Endothelial cell of umbilical vein (primary cell): ENCODE measurements around the gene MYZAP. TPM values are rescaled to one million over a fixed set of nuclear protein-coding genes. Genes with fewer than 3 reads are reported as not detected.
A peak's percentile ranks its signal among the peaks of the same experiment; 100 is the strongest.

Experiments
- BruUV-seq: library from RNA; stranded (reverse); fragments of 400-500 nt; replicated peaks from 2 replicates; lab custom pipeline; 2021; lab: Mats Ljungman, UMichigan
- CTCF ChIA-PET: fragments of 300-600, 350-600 bp; sonication (Branson Sonifier 250); formaldehyde crosslinking; loops from one replicate; lab custom pipeline; 2021; ENCODE audit warnings: antibody characterized with exemption, inconsistent platforms; lab: Charles Lee
- POLR2A ChIA-PET: fragments of 300-600, 350-600 bp; sonication (Branson Sonifier 250); formaldehyde crosslinking; loops from one replicate; lab custom pipeline; 2021; ENCODE audit warnings: antibody characterized with exemption, inconsistent platforms; lab: Charles Lee
- DNase-seq: peaks from one replicate; pipeline ENCODE4 v3.0.0-alpha.2; 2011; ENCODE audit warnings: low read depth, low spot score
- FAIRE-seq: peaks from 2 replicates; lab custom pipeline; 2011; peaks lifted over from hg19 to GRCh38; lab: Jason Lieb, UNC
- H2AFZ ChIP-seq: 2 replicates; pipeline ENCODE4 v1.6.0; 2012; ENCODE audit warnings: low read depth, low read length, control low read depth, inconsistent platforms
- H3K27ac ChIP-seq: 2 replicates; pipeline ENCODE4 v1.5.1; 2011; ENCODE audit warnings: low read depth, mild to moderate bottlenecking, control low read depth, low read length, moderate library complexity; ENCODE audit not compliant: insufficient read depth
- H3K27me3 ChIP-seq, 2 experiments: 2 replicates each; pipeline versions ENCODE4 v1.6.0 to v1.6.1; 2011; ENCODE audit warnings: low read length in 2 of 2, mixed read lengths in 1 of 2; ENCODE audit not compliant: control insufficient read depth in 2 of 2, insufficient read depth in 2 of 2
- H3K36me3 ChIP-seq, 2 experiments: 2 replicates in 1 of 2; 3 replicates in 1 of 2; pipeline ENCODE4 v1.5.1; 2011; ENCODE audit warnings: low read length in 2 of 2, mild to moderate bottlenecking in 1 of 2, moderate library complexity in 1 of 2; ENCODE audit not compliant: control insufficient read depth in 2 of 2, insufficient read depth in 2 of 2; ENCODE audit errors: extremely low read depth in 1 of 2
- H3K4me1 ChIP-seq: 3 replicates; pipeline ENCODE4 v1.5.1; 2011; ENCODE audit warnings: mild to moderate bottlenecking, low read length; ENCODE audit not compliant: control insufficient read depth, insufficient read depth; ENCODE audit errors: extremely low read depth
- H3K4me2 ChIP-seq: 2 replicates; pipeline ENCODE4 v1.6.1; 2011; ENCODE audit warnings: low read length, control low read depth, mixed read lengths; ENCODE audit not compliant: insufficient read depth
- H3K4me3 ChIP-seq, 3 experiments: fragments of 200-600 bp in 1 of 3; sonication (generic), shearing (Covaris generic) in 1 of 3; replicated peaks in 1 of 3; 2 replicates each; pipeline ENCODE4 v1.5.1; 2011 to 2016; ENCODE audit warnings: control low read depth in 3 of 3, low read length in 3 of 3, mild to moderate bottlenecking in 2 of 3, inconsistent platforms in 1 of 3, low read depth in 1 of 3, moderate library complexity in 1 of 3; ENCODE audit not compliant: insufficient read depth in 1 of 3
- H3K79me2 ChIP-seq: 2 replicates; pipeline ENCODE4 v1.6.0; 2012; ENCODE audit warnings: low read length, inconsistent platforms; ENCODE audit not compliant: control insufficient read depth, insufficient read depth
- H3K9ac ChIP-seq: replicated peaks from 2 replicates; pipeline ENCODE3; 2011; ENCODE audit warnings: low read length, control low read depth; ENCODE audit not compliant: insufficient read depth; ENCODE audit errors: extremely low read depth
- H3K9me1 ChIP-seq: replicated peaks from 3 replicates; pipeline ENCODE4 v1.6.0; 2011; ENCODE audit warnings: mild to moderate bottlenecking, low read length; ENCODE audit not compliant: control insufficient read depth, insufficient read depth; ENCODE audit errors: extremely low read depth
- H3K9me3 ChIP-seq: replicated peaks from 2 replicates; pipeline ENCODE4 v1.5.1; 2012; ENCODE audit warnings: low read length, inconsistent platforms; ENCODE audit not compliant: control insufficient read depth, insufficient read depth
- H4K20me1 ChIP-seq: replicated peaks from 2 replicates; pipeline ENCODE3; 2011; ENCODE audit warnings: mild to moderate bottlenecking, low read length; ENCODE audit not compliant: control insufficient read depth, insufficient read depth; ENCODE audit errors: extremely low read depth
- CTCF ChIP-seq, 2 donors: IDR thresholded peaks; 1 replicate in 1 of 2; 2 replicates in 1 of 2; pipeline ENCODE4 v1.5.1; 2011; ENCODE audit warnings: low read length in 2 of 2, mild to moderate bottlenecking in 2 of 2, moderate library complexity in 2 of 2, control low read depth in 1 of 2, inconsistent platforms in 1 of 2, low read depth in 1 of 2; ENCODE audit not compliant: insufficient read depth in 1 of 2; ENCODE audit errors: extremely low read depth in 1 of 2
- EZH2 ChIP-seq: IDR thresholded peaks from 2 replicates; pipeline ENCODE4 v1.6.1; 2012; ENCODE audit warnings: borderline replicate concordance, low read depth, mild to moderate bottlenecking, moderate library complexity, low read length, inconsistent platforms; ENCODE audit not compliant: severe bottlenecking
- FOS ChIP-seq: IDR thresholded peaks from 2 replicates; pipeline ENCODE4 v1.6.1; 2011; ENCODE audit warnings: mild to moderate bottlenecking, low read length, moderate library complexity, borderline replicate concordance; ENCODE audit not compliant: insufficient read depth
- GATA2 ChIP-seq: IDR thresholded peaks from 2 replicates; pipeline ENCODE4 v1.7.0; 2011; ENCODE audit warnings: low read depth, mild to moderate bottlenecking, moderate library complexity, mixed read lengths, low read length; ENCODE audit not compliant: insufficient read length, insufficient read depth
- JUN ChIP-seq: IDR thresholded peaks from 2 replicates; pipeline ENCODE4 v1.6.1; 2011; ENCODE audit warnings: borderline replicate concordance, low read depth; ENCODE audit not compliant: insufficient read length, insufficient read depth
- MAX ChIP-seq: IDR thresholded peaks from 2 replicates; pipeline ENCODE4 v1.6.1; 2011; ENCODE audit not compliant: insufficient read depth, insufficient read length
- MYC ChIP-seq: IDR thresholded peaks from one replicate; pipeline ENCODE4 v1.6.1; 2011; ENCODE audit warnings: mild to moderate bottlenecking, low read depth, low read length
- POLR2A ChIP-seq: IDR thresholded peaks from 2 replicates; pipeline ENCODE4 v1.6.1; 2012; ENCODE audit warnings: low read depth, mild to moderate bottlenecking, control low read depth, low read length
- POLR2AphosphoS5 ChIP-seq: IDR thresholded peaks from 2 replicates; pipeline ENCODE4 v1.6.1; 2012; ENCODE audit warnings: low read depth, mild to moderate bottlenecking, control low read depth, low read length, moderate library complexity; ENCODE audit not compliant: insufficient read depth
- dilution Hi-C: fragments of 300-500 bp; cut with MboI; formaldehyde crosslinking; loops from one replicate; pipeline ENCODE4 v1.15.0; 2019; ENCODE audit warnings: low sequenced_read_pairs; ENCODE audit not compliant: extremely low pct_ligation_motif_present
- intact Hi-C: fragments of 100-400 bp; cut with micrococcal nuclease; formaldehyde crosslinking; loops from one replicate; pipeline ENCODE4 v1.10.0; 2022
- polyA plus RNA-seq, 4 experiments: library from polyadenylated mRNA; depleted of rRNA in 3 of 4; stranded (reverse) in 3 of 4; unstranded in 1 of 4; fragments of >200 nt; gene quantifications; 2 replicates each; pipeline versions ENCODE4 v1.2.1 to v1.2.3, GENCODE V29; 2011 to 2012; ENCODE audit warnings: missing spikeins in 1 of 4
- total RNA-seq: library from RNA; stranded (reverse); gene quantifications from 2 replicates; pipeline ENCODE4 v1.2.3, GENCODE V29; 2021

The MYZAP gene
- total and polyA plus RNA-seq, 2 donors (not counting 3 experiments of a cell fraction or from before 2014, with no cell fraction given): 6.3 to 8.1 TPM

GRCh38 chr15:57552678-57553334 is 38.9 kb upstream of the MYZAP start:
- ChIA-PET CTCF (interaction anchor here (1.3 to 5.8 kb wide), 4 partner anchors 8 to 212 kb away, joined by 4 to 72 read pairs (median 17); no protein-coding TSS in a partner anchor), POLR2A (no interaction called here)
- TF ChIP-seq MYC (no peak), FOS (no peak), CTCF (IDR thresholded peaks at IDR 0.05; ENCODE audit: extremely low read depth in 1 of 2, insufficient read depth in 1 of 2, low read depth in 1 of 2, low read length in 2 of 2) (no peak), GATA2 (no peak), POLR2A (no peak), EZH2 (no peak), JUN (no peak), MAX (no peak), POLR2AphosphoS5 (no peak)
- no peaks in the 10 kb centered on the region for H3K9me1 ChIP-seq
- no peak overlapping the region for H3K4me3 ChIP-seq
- peak overlapping the region; percentile 94 for H3K27ac ChIP-seq
- no peak for DNase-seq
- FAIRE-seq: peak; percentile 4
- H2AFZ ChIP-seq: no peak overlapping the region
- intact Hi-C loops (no loop called here), dilution Hi-C loops (no loop called here)
- H3K4me2 ChIP-seq: no peak overlapping the region
- no TSS peak for BruUV-seq
- H3K9ac ChIP-seq: no peak overlapping the region
- H3K4me1 ChIP-seq: peaks cover 61% of the 10 kb centered on the region
- no peaks in the 10 kb centered on the region for H4K20me1 ChIP-seq
- no peaks in the 10 kb centered on the region for H3K36me3 ChIP-seq
- no peaks in the 10 kb centered on the region for H3K27me3 ChIP-seq
- no peaks in the 10 kb centered on the region for H3K79me2 ChIP-seq
- no peaks in the 10 kb centered on the region for H3K9me3 ChIP-seq
